ENCODE measurements around the gene SPG21.
A peak's percentile ranks its signal among the peaks of the same experiment; 100 is the strongest.
"Not testable (repeated sequence)": the region's sequence is repeated elsewhere in the genome, so short reads cannot be mapped to it uniquely, and the experiment has no call there.

The SPG21 gene

GRCh38 chr15:64989416-64990167, at the start of gene SPG21:
SPG21 (minus strand) TSS chr15:64989914; CDS start chr15:64983569, 6,345 bp downstream.
- DNase-seq (ENCODE audit: extremely low read depth in 1 of 2, low read depth in 1 of 2), result peak; percentile 83 to 86

DNA sequence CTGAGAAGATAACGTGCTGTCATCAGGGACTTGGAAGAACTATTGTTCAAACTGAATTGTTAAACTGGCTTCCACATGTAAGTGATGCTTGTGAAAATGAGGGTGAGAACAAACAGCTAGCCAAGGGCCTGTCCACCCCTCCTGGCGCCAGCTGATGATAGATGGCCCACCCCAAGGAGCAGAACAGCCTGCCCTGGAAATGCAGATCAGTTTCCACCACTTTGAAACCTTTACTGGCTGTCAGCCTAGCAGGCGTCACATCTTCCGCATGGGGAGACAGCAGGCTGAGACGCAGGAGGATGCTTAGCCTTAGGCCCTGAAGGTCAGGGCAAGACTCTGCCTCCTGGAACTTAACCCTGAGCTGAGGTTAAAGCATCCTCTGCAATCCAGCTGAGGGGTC, 49.1 kb upstream of the SPG21 start:
- DNase-seq (ENCODE audit: extremely low read depth in 1 of 2, low read depth in 1 of 2), result no peak

DNA sequence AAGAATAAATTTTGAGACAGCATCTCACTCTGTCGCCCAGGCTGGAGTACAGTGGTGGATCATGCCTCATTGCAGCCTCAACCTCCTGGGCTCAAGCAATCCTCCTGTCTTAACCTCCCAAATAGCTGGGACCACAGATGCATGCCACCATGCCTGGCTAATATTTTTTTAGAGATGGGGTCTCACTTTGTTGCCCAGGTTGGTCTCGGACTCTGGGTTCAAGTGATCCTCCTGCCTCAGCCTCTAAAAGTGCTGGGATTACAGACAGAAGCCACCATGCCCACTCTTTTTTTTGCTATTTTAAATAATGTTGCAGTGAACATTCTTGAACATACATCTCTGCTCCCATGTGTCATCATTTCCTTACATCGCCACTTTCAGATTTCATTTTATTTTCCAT, 48.7 kb upstream of the SPG21 start:
- DNase-seq (ENCODE audit: extremely low read depth in 1 of 2, low read depth in 1 of 2), result no peak

- no peak for DNase-seq (ENCODE audit: extremely low read depth in 1 of 2, low read depth in 1 of 2)
Observed at GRCh38 chr15:65037309-65037708, 47.6 kb upstream of the SPG21 start.

GRCh38 chr15:65034719-65035118, 45.0 kb upstream of the SPG21 start:
- no peak for DNase-seq (ENCODE audit: extremely low read depth in 1 of 2, low read depth in 1 of 2)

DNA sequence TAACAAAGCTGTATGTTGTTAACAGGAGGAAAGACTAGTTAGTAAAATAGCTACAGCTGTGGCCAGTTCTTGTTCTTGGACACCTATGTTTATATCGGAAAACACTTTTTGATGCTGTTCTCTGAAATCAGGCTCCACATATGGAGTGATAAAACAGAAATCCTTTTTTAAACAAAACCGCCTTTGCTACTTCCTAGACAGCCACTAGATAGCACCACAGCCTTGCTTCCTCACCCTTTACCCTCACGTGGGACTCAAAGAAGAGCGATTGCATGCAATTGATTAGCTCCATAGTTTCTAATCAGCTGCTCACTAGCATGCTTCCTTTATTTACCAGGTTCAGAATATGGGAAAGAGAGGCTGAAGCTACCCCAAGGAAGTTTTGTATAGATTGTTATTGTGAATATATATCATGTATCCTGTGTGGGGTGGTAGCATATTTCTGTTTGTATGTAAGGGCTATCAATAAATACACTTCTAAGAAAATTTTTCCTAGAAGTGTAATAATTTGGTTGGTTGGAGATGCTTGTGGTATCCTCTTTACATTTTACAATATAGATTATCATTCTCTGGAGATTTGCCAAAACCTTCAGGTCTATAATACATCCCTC, 44.0 kb upstream of the SPG21 start:
- no peak for DNase-seq (ENCODE audit: extremely low read depth in 1 of 2, low read depth in 1 of 2)

DNA sequence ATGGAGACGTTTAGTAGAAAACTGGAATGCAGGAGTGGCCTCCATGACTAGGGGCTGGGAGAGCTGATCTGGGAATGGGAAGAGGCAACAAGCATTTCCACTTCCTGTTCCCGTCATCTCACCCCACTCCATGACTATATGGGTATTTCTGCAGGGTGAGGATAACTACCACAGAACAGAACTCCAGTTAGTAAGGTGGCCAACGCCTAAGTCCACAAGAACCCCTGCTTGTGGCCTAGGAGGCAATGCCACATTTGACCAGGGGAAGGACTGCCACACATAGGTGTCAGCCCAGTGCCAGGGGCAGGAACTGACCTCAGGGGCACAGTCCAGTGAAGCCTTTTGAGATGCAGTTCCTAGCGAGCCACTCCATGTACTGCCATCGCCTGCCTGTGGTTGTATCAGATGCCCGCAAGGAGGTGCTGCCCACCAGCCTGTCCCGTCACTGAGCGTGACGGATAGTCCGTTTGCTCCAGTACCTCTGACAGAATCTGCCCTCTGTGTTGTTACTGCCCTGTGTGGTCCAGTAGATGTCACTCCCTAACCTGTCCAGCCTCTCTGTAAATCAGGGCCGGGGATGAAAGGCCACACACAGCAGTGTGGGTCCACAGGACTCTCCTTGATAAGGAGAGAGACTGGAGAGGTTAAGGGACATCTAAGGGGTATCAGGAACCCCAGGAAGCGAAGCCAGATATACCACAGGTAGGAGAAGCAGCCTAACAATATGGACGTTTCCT, 43.3 kb upstream of the SPG21 start:
- DNase-seq (ENCODE audit: extremely low read depth in 1 of 2, low read depth in 1 of 2), result peak; percentile 9 to 23

DNA sequence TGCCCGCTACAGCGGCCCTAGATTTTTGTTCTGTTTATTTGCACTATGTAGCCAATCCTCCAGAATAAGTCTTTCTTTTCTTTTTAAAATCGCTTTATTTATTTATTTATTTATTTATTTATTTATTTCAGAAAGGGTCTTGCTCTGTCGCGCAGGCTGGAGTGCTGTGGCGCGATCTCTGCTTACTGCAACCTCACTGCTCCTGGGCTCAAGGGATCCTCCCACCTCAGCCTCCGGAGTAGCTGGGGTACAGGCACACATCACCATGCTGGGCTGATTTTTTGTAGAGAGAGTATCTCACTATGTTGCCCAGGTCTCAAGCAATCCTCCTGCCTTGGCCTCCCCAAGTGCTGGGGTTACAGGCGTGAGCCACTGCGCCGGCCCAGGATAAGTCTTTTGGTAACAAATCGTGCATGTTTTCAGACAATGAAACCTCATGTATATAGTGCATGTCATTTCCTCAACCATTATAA, 40.1 kb upstream of the SPG21 start:
- DNase-seq (ENCODE audit: extremely low read depth in 1 of 2, low read depth in 1 of 2), result no peak

- peak; percentile 82 to 90 for DNase-seq (ENCODE audit: extremely low read depth in 1 of 2, low read depth in 1 of 2)
Observed at GRCh38 chr15:65028921-65029735, 39.4 kb upstream of the SPG21 start, which contains the start of gene MTFMT. MTFMT (minus strand) TSS chr15:65029639; CDS start chr15:65029613, 26 bp downstream.

DNA sequence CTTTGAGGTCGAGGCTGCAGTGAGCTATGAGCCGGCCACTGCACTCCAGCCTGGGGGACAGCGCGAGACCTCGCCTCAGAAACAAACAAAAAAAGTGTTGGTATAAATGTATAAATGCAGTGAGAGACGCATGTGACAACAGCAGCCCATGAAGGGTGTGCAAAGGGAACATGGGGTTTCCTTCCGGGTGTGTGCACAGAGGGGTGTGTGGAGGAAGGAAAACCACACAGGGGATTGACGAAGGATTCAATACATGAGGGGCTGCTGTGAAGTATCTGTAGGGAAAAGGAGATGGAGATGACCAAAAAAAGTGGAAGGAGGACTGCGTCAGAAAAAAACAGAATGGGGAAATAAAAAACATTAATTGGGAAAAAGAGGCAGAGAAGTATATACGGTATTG, 38.6 kb upstream of the SPG21 start:
- DNase-seq (ENCODE audit: extremely low read depth in 1 of 2, low read depth in 1 of 2), result no peak

- no peak for DNase-seq (ENCODE audit: extremely low read depth in 1 of 2, low read depth in 1 of 2)
Observed at GRCh38 chr15:65027593-65027992, 37.9 kb upstream of the SPG21 start.

DNA sequence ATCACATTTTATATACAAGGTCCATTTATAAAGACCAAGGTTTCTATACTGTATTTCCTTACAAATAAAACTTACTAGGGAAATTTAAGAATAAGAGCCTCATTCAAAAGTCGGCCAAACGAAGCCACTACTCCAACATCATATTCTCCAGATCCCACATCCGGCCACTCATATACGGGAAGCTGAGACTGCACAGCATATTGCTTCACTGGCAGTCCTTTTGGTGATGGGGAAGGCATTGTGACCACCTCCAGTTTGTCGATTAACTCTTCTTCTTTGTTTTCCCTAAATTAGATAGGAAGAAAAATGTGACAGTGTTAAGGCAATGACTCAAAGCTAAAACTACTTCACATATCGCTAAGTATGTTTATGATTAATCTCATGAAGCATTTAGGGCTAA, 37.0 kb upstream of the SPG21 start:
- DNase-seq (ENCODE audit: extremely low read depth in 1 of 2, low read depth in 1 of 2), result no peak

- no peak for DNase-seq (ENCODE audit: extremely low read depth in 1 of 2, low read depth in 1 of 2)
Observed at GRCh38 chr15:65021488-65021887, 31.8 kb upstream of the SPG21 start.

- no peak for DNase-seq (ENCODE audit: extremely low read depth in 1 of 2, low read depth in 1 of 2)
Observed at GRCh38 chr15:65020419-65020818, 30.7 kb upstream of the SPG21 start.

DNA sequence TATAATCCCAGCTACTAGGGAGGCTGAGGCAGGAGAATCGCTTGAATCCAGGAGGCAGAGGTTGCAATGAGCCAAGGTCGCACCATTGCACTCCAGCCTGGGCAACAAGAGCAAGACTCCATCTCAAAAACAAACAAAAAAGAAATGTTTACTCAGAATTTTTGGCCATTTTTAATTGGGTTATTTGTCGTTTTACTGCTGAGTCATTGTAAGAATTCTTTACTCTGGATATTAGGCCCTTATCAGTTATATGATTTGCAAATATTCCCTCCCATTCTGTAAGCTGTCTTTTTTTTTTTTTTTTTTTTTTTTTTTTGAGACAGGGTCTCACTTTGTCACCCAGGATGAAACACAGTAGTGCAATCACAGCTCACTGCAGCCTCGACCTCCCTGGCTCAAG, 21.5 kb upstream of the SPG21 start:
- not testable (repeated sequence) for DNase-seq (ENCODE audit: extremely low read depth in 1 of 2, low read depth in 1 of 2)

GRCh38 chr15:65008983-65009382, 19.3 kb upstream of the SPG21 start:
- no peak for DNase-seq (ENCODE audit: extremely low read depth in 1 of 2, low read depth in 1 of 2)

DNA sequence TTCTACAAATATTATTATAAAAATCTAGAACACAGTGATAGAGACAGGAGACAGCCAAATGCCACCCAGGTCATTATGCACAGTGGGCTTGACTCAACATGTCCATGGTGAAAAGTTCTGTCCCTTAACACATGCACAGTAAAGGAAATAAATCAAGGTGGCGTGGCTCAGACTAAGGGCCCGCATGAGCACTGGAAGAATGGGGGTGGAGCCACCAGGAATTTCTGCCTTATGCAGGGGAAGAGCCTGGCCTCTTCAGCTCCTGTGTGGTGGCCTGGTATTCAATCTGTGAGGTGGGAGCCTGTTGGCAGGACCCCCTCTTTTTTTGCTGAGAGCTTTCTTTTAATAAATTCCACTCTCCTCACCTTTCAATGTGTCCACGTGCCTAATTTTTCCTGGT, 17.2 kb upstream of the SPG21 start:
- DNase-seq (ENCODE audit: extremely low read depth in 1 of 2, low read depth in 1 of 2), result no peak

- no peak for DNase-seq (ENCODE audit: extremely low read depth in 1 of 2, low read depth in 1 of 2)
Observed at GRCh38 chr15:65004993-65005392, 15.3 kb upstream of the SPG21 start.

- no peak for DNase-seq (ENCODE audit: extremely low read depth in 1 of 2, low read depth in 1 of 2)
Observed at GRCh38 chr15:64997745-64998375, 8.1 kb upstream of the SPG21 start.

DNA sequence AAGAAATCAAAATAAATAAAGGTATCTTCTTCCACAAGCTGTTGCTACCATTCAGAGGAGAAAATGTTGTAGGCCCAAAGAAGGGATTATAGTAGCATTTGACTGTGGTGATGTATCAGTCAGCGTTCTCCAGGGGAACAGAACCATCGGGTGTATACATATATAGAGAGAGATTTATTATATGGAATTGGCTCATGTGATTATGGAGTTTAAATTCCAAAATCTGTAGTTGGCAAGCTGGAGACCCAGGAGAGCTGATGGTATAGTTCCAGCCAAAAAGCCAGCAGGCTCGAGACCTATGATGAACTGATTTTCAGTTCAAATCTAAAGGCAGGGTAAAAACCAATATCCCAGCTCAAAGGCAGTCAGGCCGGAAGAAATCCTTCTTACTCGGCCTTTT, 7.4 kb upstream of the SPG21 start:
- DNase-seq (ENCODE audit: extremely low read depth in 1 of 2, low read depth in 1 of 2), result no peak

All from stimulated activated CD8-positive, alpha-beta memory T cell treated with anti-CD3 and anti-CD28 coated beads, Interleukin-7, amount 100 ng/mL, for 48 hours (primary cell).